IPS DF 4.7 (cell line): ENCODE data around the gene INTS7.
"Not testable (repeated sequence)": the region's sequence is repeated elsewhere in the genome, so short reads cannot be mapped to it uniquely, and the experiment has no call there.

Source experiments
- DNase-seq: peaks from one replicate; pipeline ENCODE4 v3.0.0-alpha.2; 2013; ENCODE audit warnings: low spot score; ENCODE audit errors: extremely low read depth

Gene INTS7

DNA sequence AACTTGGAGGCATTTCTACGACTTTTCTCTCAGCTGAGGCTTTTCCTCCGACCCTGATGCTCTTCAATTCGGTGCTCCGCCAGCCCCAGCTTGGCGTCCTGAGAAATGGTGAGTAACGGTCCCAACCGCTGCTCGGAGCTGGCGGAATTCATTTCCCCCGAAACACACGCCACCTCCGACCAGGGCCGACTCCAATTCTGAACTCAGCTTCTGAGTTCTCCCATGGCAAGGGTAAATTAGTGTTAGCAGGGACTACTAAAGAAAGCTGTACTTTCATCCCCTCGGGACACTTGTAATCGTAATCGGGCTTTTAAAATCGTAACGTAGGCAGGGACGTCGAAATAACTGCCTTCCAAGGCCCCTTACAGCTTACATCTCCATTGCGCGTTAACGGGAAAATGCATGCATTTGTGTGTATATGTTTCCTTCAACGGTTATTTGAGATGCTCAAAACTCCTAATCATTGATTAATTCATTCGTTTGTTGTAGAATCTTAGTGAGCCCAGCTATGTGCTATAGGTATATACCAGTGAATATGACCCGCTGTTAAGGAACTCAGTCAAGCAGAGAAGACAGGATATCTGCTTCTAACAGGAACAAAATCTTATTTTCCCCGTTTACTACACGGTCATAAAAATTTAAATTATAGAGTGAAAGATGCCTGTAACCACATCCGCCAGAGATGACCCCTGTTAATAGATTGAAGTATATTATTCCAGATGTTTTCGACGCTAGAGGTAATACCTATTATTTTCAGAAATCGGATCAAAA lies 663 bp upstream of the INTS7 start:
- no peak for DNase-seq

DNA sequence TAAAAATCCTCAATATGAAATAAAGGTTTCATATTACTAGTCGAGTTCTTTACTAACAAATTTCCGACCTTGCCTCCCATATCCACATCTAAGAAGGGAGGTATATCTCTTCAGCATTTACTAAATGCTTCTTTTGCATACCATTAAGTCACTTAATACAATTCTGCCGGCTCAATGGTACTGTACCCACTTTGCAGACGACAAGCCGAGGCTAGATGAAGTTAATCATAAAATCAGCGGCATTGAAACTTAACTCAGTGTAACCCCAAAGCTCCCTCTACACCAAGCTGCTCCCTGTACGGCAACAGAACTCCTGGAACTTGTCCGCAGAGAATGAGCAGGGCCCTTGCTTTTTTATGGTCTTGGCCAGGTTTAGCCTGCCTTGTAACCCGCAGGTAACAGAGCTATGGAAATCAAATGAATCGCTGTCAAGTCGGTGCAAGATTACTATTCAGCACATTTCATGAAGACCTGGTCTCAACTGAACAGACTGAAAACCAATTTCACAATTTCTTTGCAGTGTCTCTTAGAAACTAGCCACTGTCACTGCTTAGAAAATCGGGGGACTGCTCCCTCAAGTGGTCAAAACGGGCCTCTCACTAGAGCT lies 738 bp downstream of the INTS7 start:
- DNase-seq: no peak

DNA sequence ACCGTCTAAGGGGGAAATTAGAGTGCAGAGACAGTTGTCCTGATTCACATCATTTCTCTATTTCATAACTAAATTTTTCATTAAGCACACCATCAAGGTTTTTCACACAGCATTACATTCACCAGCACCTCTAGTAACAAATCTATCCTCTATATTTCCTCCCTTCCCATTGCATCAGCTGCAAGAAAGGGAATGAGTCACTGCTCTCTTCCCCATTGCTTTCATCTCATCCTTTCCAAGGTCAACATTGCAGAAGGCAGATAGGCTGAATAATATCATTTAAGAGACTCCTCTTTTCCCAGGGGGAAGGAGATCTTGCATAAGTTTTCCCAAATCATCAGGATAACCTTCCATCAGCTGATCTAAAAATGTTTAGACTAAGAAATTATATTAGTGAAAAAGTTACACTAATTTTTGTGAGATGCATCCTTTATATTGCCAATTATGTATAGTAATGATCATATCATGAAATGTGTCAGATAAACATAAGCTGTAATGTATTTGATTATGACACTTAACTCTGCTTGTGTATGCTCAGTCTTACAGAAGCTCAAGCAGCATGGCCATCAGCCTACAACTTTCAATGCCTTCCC lies 4.3 kb downstream of the INTS7 start:
- no peak for DNase-seq

DNA sequence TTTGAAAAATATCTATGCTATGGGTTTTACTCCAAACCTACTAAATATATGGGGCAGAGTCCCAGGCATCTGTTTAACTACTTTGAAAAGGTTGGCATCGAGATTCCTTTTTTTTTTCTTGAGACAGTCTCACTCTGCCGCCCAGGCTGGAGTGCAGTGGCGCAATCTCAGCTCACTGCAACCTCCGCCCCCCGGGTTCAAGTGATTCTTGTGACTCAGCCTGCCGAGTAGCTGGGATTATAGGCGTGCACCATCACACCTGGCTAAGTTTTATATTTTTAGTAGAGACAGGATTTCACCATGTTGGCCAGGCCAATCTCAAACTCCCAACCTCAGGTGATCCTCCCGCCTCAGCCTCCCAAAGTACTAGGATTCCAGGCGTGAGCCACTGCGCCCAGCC lies 7.6 kb downstream of the INTS7 start:
- DNase-seq: not testable (repeated sequence)

DNA sequence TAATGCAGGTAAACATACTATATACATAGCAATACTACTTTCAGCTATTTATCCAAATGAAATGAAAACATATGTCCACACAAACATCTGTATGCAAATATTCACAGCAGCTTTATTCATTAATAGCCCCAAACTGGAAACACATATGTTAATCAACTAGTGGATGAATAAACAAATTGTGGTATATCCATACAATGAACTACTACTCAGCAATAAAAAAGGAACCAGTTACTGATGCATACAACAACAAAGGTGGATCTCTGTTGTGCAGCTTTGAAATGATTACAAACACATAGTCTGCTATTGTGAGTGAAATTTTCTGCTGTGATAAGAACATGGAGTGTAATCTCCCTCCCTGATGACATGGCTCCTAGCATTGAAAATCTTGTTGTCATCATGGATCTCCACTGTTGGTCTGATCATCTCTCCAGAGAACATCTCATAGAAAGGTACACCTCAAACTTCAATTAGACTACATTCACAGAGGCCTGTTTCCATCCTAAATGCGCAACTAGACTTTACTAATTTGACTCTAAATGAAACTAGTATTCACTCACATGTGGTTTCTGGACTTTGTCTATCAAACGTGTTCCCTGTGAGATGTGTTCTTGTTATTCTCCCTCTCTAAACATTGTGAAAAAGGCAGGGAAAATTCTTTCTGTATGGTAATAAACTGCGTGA lies 10.7 kb downstream of the INTS7 start:
- DNase-seq: no peak

DNA sequence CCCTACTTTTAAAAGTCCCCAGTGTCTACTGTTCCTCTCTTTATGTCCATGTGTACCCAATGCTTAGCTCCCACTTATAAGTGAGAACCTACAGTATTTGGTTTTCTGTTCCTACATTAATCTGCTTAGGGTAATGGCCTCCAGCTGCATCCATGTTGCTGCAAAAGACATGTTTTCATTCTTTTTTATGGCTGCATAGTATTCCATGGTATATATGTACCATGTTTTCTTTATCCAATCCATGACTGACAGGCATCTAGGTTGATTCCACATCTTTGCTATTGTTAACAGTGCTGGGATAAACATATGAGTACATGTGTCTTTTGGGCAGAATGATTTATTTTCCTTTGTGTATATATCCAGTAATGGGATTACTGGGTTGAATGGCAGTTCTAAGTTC lies 12.4 kb downstream of the INTS7 start:
- DNase-seq: not testable (repeated sequence)

DNA sequence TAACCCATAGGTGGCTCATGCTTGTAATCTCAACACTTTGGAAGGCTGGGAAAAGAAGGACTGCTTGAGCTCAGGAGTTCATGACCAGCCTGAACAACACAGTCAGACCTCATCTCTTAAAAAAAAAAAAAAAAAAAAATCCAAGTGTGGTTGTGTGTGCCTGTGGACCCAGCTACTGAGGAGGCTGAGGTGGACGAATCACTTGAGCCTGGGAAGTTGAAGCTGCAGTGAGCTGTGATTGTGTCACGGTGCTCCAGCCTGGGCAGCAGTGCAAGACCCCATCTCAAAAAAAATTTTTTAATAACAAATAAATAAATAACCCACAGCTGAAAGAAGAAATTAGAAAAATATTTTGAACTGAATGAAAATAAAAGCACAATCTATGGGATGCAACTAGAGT lies 13.8 kb downstream of the INTS7 start:
- DNase-seq: no peak

DNA sequence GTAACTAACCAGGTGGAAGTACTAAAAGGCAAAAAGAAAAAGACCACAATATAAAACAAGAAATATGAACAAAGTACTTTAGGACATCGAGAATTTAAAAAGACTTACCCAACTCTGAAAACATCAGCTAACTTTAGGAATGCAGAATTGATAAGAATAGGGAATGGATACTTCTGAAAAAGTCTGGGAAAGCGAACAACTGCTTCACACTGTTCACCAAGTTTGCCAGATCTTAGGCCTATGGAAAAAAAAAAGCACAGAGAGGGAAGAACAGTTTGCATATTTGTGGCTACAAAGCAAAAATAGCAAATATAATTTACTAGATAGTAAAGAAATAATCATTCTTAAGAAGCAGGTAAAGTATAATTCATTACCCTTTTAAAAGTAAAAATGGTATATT lies 14.4 kb downstream of the INTS7 start:
- DNase-seq: no peak

DNA sequence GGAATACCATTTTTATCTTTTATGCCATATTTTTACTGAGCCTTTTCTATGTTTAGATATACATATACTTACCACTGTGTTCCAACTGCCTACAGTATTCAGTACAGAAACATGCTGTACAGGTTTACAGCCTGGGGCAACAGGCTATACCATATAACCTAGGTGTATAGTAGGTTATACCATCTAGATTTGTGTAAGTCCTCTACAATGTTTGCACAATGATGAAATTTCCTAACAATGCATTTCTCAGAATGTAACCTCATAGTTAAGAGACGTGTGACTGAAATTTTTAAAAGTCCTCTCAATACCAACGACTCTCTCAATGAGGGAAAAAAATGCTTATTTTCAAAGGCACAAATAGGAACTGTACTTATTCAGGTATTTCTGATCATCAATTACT lies 21.7 kb downstream of the INTS7 start:
- no peak for DNase-seq

DNA sequence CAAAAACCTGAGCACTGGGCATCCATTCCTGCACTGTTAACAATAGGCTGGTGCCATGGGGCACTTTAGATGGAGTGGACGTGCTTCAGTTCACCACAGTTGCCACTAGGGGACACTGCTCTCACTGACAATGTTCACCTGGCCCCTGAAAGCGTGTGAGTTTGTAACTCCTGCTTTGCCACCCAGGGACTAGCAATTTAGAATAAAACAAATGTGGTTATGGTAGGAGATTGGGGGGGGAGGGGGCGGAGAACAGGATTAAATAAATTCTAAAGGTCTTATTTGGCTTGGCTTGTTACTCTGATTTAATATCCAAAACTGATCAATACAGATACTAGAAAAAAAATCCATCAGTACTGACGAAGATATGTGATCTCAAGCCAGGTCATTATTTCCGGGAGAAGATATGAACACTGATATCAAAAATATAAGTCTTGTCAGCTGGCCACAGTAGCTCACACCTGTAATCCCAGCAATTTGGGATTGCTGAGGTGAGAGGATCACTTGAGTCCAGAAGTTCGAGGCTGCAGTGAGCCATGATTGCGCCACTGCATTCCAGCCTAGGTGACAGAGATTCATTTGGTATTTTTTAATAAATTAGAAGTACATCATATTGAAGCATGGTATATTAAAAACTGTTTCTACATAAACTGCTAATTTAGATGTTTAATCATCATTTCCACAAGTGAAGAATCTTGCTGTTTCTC lies 23.2 kb downstream of the INTS7 start:
- DNase-seq: peak; percentile 41

DNA sequence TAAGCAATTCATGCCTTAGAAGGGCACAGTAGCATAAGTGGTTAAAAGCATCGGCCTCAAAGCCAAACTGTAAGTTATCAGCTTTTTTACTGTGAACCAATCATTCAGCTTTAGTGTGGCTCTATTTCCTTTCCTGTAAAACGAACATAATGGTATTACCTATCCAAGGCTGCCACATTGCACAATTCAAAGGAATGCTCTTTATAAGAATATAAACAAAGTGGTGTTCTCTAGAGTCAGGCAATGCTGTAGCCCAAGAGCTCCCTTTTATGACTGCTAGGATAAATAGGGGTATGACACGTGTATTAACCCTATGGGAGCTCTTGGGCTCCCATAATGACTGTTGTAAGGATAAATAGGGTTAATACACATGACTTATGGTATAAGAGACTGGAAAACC lies 25.4 kb downstream of the INTS7 start:
- no peak for DNase-seq

DNA sequence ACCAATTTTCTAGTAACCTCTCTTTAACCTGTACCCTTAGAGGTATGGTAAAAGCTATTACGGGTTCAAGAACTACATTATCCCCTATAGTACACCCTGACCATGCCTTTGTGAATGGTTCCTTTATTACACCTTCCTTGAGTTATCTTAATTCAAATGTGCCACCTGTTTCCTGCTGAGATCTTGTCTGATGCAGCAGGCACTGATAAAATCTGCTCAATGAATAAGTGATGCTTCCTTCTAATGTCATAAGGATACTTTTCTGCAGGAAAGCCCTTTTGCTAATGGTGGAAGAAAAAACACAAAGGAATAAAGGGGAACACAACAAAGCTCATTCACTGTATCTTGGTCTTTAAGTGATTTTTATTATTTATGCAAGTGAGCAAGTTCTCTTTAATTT lies 25.8 kb downstream of the INTS7 start:
- no peak for DNase-seq

DNA sequence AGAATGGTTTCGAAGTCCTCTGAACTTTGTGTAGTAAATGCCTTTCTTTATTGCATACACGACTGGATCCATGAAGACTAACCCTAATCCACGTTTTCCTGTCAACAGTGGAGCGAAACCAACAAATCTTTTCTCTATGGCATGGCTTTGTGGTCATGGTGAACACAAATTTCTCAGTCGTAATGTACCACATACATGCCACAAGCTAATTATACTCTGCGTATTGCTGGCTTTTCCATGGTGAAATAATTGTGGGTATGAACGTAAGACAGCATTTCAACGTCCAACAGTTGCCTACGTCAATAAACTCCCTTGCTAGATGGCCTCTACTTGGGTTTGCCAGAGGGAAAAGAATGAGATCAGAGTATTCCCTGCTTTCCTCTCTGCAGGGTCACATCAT lies 27.5 kb downstream of the INTS7 start:
- DNase-seq: no peak

DNA sequence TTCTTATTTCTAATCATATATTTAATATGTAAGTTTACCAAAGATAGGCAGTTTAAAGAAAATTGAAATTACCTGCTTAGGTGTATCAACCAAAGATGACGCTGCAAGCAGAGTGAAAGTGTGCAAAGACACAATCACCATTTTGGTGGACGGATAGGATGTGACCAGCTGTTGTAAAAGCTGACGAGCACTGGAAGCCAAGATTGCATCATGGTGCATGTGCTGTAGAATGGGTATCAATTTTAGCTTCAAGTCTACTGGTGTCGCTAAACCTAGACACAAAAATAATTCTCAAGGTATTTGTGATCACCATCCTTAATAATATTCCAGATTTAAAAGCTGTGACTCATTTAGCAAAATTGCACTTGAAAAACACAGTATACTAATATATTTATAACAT lies 28.2 kb downstream of the INTS7 start:
- no peak for DNase-seq

DNA sequence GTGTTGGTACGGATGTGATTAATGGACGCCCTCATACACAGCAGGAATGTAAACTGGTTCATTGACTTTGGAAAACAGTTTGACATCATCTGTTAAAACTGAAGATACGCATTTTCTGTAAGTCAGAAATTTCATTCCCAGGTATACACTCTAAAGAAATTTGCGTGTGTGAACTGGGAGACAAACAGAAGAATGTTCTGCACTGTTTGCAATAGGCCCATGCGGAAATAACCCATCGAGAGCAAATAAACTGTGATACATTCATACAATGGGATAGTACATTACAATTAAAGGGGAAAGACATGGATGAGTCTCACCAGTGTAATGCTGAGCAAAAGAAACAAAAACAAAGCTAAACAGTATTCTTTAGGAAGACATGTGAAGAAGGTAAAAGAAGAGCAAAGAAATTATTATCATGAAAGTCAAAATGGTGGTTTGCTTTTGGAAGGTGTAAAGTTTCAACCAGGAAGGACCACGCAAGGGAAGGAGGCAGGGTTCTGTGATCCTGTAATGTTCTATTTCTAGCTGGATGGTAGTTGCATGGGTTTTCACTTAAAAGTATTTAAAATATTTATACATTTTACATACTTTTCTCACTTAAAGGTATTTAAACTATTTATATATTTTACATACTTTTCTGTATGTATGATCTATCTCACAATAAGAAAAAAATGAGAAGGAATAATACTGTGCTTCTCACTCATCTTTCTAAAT lies 30.3 kb downstream of the INTS7 start:
- no peak for DNase-seq

DNA sequence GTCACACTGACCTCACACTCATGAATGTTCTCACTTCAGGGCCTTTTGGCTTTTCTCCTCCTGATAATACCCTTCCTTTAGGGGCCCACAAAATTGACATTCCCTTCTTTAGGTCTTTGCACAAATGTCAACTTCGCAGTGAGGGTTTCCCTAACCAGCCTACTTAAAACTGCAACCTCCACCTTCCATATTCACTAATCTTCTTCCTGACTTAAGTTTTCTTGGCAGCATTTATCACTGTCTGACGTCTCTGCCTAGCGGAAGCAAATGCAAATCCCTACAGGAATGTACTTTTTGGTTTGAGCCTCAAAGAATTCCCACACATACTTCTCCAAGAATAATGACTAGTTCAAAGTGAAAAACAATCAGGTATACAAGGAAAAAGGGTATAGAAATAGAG lies 32.8 kb downstream of the INTS7 start:
- DNase-seq: no peak

DNA sequence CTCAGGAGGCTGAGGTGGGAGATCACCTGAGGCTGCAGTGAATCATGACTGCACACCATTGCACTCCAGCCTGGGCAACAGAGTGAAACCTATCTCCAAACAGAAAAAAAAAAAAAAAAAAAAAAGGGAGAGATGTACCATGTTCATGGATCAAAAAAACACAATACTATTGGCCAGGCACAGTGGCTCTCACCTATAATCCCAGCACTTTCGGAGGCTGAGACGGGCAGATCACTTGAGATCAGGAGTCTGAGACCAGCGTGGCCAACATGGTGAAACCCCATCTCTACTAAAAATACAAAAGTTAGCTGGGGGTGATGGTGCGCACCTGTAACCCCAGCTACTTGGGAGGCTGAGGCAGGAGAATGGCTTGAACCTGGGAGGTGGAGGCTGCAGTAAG lies 37.9 kb downstream of the INTS7 start:
- not testable (repeated sequence) for DNase-seq

DNA sequence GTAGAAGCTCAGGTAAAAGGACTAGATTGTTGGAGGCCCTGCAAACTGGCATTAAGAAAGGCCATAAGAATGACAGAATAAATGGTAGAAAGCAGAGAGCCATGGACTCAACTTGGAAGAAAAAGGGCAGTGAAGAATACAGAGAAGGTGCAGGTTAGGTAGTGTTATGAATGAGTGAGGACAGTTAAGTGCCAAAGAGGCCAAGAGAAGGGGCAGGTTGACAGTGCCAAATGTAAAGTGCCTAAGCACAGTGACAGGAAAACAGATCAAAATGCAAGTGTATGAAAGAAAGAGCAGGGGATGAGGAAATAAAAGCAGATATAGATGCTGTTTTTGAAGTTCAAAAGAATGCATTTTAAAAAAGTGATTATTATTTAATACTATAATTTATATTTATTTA lies 43.7 kb downstream of the INTS7 start:
- no peak for DNase-seq

DNA sequence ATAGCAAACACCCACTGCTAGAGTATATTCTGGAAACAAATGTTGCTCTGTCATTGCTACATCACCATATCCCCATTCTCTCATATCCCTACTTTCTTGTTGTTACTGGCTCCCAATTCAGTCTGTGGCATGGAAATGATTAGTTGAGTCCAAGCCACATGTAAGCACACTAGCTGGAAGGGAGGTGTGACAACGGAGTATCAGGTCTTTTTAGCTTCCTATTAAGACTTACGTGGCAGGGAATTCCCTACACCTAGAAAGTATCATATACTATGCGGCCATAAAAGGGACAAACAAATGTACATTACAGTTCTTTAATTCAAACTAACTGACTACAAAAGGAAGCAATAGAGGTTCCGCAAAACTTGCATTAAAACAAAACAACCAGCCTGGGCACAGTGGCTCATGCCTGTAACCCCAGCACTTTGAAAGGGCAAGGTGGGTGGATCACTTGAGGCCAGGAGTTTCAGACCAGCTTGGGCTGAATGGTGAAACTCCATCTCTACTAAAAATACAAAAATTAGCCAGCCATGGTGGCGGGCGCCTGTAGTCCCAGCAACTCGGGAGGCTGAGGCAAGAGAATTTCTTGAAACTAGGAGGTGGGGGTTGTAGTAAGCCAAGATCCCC lies 48.6 kb downstream of the INTS7 start:
- no peak for DNase-seq

DNA sequence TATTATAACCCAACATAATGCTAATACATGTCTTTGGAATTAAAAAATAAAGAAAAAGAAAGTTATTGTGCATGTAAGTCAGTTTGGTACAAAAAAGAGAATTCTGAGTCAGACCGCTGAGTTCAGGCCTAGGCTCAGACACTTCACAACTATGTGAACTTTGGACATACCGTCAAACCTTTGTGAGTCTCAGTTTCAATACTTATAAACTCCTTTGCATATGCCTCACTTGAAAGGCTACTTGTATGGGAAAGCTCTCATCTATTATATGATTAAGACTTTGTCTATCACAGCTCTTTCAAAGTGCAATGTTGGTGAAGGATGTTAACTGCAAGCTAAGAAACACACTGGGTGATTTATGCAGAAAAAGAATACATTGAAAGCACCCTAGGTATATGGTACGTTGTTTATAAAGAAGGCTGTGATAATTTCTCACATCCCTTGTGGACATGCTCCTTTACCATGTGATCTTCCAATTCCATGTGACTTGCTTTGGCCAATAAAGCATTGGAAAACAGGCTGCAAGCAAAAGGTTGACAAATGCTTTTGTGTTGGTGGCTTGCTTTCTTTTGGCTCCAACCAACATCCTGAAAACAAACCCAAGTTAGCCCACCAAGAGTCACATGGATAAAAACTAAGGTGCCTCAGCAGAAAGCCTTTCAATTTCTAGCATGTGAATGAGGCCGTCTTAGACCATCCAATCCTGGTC lies 49.6 kb downstream of the INTS7 start:
- DNase-seq: no peak
